Keratinocyte (primary cell): ENCODE data around the gene EGLN1.

Experiments
- EZH2 ChIP-seq: IDR thresholded peaks from one replicate; pipeline ENCODE4 v1.6.1; 2012; ENCODE audit warnings: inconsistent platforms, mild to moderate bottlenecking, low read length, moderate library complexity
- TF ChIP-seq, protein P1 (sequence below), 3 experiments: IDR thresholded peaks in 1 of 3; conservative IDR thresholded peaks in 1 of 3; optimal IDR thresholded peaks in 1 of 3; 2 replicates in 2 of 3; 3 replicates in 1 of 3; pipeline versions ENCODE3 to v1.5.1; 2011; ENCODE audit warnings: low read length in 3 of 3, mild to moderate bottlenecking in 3 of 3, moderate library complexity in 2 of 3, control low read depth in 1 of 3, inconsistent platforms in 1 of 3; ENCODE audit not compliant: insufficient read depth in 2 of 3; ENCODE audit errors: extremely low read depth in 1 of 3

DNA sequence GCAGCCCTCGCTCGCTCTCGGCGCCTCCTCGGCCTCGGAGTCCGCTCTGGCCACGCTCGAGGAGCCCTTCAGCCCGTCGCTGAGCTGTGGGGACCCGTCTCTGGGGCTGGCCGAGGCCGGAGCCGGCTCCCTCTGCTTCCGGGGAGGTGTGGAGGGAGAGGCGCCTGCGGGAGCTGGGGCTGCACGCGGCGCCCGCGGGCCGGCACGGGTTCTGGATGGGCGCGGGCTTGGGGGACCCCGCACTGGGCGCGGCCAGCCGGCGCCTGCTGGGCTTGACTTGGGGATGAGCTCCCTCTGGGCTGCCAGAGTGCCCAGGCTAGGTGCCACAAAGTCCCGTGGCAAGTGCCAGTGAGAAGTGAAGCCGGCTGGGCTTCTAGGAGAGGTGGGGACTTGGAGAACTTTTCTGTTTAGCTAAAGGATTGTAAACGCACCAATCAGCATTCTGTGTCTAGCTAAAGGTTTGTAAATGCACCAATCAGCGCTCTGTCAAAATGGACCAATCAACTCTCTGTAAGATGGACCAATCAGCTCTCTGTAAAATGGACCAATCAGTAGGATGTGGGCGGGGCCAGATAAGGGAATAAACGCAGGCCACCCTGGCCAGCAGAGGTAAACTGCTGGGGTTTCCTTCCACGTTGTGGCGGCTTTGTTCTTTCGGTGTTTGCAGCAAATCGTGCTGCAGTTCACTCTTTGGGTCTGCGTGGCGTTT is 104.6 kb downstream of the EGLN1 start:
- TF ChIP-seq, protein P1, sequence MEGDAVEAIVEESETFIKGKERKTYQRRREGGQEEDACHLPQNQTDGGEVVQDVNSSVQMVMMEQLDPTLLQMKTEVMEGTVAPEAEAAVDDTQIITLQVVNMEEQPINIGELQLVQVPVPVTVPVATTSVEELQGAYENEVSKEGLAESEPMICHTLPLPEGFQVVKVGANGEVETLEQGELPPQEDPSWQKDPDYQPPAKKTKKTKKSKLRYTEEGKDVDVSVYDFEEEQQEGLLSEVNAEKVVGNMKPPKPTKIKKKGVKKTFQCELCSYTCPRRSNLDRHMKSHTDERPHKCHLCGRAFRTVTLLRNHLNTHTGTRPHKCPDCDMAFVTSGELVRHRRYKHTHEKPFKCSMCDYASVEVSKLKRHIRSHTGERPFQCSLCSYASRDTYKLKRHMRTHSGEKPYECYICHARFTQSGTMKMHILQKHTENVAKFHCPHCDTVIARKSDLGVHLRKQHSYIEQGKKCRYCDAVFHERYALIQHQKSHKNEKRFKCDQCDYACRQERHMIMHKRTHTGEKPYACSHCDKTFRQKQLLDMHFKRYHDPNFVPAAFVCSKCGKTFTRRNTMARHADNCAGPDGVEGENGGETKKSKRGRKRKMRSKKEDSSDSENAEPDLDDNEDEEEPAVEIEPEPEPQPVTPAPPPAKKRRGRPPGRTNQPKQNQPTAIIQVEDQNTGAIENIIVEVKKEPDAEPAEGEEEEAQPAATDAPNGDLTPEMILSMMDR (optimal IDR thresholded peaks at IDR 0.05 in 1 of 3, IDR thresholded peaks at IDR 0.05 in 1 of 3, conservative IDR thresholded peaks at IDR 0.05 in 1 of 3; ENCODE audit: extremely low read depth in 1 of 3, insufficient read depth in 2 of 3, low read length in 3 of 3): no peak
- no peak for TF ChIP-seq EZH2
